COLO668 (cell line): Measurements from ENCODE around the gene PFDN1.

Source experiments
- DNase-seq: peaks from one replicate; lab custom pipeline; 2025; ENCODE audit not compliant: unreplicated experiment; lab: John Stamatoyannopoulos, UW

PFDN1 gene

DNA sequence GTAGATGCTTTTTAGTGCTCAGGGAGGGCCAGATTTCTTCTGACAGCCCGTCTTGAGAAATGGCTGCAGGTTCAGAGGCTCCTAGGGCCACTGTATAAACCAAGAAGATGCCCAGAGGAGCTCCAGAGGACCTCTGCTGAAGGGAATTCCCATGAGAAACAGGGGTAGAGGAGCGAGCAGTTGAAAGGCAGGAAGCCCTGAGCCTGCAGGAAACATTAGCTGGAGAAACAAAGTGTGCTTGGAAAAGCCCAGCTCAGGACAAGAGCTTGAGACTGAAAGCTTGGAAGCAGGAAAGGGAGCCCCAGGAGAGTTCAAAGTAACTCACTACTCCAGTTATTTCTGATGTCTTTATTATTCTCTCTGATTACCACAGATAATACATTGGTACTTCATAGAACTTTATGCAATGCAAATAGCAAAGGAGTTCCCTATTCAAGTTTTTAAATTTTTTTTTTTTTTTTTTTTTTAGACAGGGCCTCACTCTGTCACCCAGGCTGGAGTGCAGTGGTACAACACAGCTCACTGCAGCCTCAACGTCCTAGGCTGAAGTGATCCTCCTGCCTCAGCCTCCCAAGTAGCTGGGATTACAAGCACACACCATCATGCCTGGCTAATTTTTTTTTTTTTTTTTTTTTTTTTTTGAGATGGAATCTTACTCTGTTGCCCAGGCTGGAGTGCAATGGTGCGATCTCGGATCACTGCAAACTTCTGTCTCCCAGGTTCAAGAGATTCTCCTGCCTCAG, 27.0 kb upstream of the PFDN1 start:
- no peak for DNase-seq

GRCh38 chr5:140328036-140328764, 25.3 kb upstream of the PFDN1 start:
- no peak for DNase-seq

DNA sequence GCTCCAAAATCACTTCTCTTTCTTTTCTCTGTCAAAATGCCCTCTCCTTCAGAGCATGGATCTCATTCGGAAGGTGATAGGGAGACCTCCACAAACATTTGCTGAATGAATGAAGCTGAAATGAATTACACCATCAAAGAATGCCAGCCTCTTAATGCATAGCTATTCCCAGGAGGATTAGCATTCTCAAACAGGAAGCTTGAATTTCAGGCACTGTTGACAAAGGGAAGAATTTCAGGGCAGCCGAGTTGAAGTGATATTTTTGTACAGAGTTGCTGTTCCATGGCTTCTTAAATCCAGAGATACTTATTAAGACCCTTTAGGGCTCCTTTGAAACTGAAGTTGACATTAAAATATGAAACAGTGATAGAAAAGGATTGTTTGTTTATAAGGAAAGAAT, 24.7 kb upstream of the PFDN1 start:
- DNase-seq = no peak

DNA sequence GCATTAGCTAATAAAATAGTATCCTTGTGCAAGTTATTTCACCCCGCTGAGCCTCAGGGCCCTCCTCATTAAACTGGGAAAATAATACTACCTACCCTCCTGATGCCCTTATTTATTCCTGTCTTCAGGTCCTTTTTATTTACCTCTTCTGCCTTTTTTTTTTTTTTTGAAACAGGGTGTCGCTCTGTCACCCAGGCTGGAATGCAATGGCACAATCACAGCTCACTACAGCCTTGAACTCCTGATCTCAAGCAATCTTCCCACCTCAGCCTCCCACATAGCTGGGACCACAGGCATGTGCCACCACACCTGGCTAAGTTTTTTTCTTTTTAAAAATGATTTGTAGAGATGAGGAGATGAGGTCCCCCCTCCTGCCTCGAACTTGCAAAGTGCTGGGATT, 22.6 kb upstream of the PFDN1 start:
- no peak for DNase-seq

DNA sequence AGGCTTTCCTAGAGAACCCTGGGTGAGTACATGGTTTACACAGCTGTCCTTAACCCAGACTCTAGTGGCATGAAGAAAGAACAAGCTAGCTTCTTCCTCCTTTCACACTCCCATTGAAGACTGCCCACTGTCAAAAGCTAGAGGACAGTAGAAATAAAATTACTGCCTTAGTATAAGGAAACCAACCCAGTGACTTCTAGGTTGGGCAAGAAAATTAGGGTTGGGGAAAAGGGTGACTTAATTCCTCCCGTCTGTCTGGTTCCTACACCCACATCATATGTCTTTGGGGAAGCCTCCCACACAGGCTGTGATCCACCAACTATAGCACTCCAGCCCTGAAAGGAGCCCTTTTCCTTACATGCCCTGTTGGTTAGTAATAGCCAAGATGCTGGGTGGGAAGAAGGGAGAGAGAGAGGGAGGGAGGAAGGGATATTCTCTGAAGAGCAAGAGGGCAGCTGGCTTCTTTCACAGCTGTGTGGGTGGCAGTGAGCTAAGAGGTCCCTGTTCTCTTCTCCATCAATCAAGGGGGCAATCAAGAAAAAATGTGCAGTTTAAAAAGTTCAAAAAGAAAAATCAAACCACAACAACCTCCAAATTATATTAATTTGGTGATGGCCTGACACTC, 21.8 kb upstream of the PFDN1 start:
- no peak for DNase-seq

DNA sequence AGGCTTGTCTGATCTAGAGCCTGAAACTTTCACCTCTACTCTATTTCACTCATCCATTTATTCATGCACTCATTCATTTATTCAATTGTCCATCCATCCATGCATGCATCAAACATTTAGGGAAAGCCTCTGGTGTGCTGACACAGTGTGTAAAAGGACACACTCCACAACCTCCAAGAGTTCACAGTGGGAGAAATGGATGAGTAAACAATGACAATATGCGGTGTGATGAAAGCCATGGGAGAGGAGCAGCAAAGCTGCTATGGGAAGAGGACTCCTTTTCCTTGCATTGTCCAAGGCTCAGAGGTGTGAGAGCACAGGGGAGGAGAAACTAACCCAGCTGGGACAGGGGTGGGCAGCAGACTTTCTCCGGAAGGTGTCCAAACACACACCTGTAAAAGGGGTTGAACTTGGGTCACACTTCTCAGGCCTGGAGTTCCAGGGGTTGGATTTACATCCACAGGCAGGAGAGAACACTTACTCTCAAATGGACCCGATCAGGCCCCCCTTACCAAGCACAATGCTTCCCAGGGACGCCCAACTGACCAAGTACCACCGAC, 21.2 kb upstream of the PFDN1 start:
- DNase-seq = no peak

DNA sequence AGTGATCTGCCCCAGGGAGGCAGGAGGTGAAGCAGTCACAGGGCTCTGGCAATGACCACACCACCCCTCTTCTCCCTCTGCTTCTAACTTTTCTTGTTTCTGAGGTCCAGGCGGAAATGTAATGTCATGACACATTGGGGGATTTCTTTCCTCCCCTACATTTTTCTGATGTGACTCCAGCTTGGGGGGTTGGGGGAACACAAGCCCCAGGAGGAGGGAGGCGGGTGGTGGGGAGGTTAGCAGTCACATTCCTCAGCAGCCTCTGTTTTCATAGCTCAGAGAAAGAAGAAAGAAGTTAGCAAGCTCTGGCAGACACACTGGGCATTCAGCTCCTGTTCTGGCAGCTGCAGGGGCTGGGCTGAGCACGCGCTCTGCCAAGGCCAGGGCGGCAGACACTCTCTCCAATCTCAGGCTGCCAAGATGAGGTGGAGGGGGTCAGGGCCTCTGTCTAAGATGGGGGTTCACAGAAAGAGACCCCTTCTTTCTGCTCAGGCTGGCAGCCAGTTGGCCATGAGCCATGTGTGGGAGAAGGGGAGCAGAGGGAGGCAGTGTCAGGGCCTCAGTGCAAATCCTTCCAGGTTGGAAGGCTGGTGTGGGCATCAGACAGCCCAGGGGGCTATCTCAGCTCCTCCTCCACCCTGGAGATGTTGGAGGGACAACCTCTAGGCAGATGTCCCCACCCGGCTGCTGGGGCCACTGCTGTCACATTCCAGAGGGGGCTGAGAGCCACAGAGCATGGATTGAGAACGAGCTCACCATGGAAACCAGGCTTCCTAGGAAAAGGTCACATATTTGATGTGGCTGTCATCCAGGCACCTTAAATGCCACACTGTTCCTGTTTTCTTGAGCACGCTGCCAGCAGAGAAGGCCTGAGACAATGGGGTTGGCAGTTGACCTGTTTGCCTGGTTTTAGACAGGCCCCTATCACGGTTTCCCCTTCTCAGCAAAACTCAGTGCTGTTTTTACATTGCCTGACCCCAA, 20.1 kb upstream of the PFDN1 start:
- DNase-seq = no peak

DNA sequence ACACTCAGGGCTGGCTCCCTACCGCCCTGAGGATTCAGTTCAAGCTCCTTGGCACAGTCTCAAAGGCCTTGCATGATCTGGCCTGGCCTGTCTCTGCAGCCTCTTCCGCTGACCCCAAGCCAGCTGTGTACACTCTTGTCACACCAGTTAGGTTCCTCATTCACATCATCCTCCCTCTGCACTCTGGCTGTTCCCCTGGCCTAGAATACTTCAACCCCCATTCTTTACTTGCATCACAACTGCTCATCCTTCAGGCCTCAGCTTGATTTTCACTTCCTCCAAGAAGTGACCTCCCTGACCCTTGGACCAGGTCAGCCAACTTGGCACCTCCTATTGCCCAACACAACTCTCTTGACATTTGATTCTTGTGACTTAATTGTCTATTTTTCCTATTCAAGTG, 18.9 kb upstream of the PFDN1 start:
- no peak for DNase-seq

DNA sequence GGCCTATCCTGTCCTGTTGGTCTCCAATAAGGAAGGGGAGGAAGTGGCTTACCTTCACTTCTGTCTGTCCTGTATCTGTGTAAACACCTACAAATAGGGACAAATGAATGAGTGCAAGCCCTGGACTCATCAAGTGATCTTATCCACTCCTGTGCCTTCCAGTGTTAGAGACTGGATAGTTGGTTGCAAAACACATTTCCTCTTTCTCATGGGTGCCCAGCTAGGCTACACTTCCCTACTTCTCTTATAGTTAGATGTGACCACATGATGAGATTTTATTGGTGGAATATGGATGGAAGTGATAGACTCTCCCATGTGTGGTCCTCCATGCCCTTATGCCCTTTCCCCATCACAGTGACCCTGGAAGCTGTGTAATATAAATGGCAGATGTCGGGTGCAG, 16.9 kb upstream of the PFDN1 start:
- DNase-seq = no peak

DNA sequence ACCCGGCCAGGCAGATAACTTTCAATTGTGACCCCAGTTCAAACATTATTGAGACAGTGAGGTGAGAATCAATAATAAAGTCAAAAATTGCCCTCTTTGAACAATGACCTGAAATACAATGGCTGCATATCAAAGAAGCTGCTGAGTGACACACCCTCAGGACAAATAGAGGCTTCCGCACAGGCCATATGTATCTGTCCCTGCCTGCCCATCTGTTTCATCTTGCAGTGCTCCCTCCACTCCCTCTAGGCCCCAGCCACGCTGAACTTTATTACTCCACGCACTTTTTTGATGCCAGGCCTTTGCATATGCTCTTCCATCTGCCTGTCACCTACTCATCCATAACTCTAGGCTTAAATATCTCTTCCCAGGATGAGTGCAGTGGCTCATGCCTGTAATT, 15.9 kb upstream of the PFDN1 start:
- DNase-seq = no peak

DNA sequence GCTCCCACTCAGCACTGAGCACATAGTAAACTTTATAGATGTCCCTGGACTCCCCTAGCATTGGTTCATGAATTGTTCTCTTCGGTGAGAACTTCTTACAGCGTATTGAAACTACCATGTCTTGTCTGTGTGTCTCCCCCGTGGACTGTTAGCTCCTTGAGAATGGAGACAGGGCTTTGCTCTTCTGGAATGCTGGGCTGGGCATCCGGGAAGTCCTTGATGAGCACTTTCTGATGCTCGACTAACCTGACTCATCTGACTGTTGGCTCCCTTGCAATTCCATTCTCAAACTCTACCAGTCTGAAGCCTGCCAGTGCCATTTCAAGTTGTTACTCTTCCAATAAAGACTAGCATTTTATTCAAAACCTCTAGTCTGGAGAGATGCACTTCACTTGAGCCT, 15.0 kb upstream of the PFDN1 start:
- no peak for DNase-seq

DNA sequence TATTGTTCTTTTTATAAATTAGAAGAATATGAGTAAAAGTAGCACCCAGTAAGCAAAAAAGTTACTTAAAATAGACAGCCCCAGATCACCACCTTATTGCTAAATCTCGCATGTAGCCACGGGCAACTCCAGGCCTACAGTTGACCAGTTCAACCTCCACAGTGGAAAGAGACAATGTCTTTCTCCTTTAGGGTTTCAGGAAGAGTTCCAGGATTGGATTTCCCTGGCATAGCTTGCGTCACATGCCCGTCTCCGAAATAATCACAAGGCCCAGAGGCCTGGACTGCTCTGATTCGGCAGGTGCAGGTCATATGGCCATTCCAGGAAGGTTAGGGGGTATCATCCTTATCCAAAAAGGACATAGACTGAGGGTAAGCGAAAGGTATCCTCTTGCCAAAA, 9.9 kb upstream of the PFDN1 start:
- DNase-seq = no peak

DNA sequence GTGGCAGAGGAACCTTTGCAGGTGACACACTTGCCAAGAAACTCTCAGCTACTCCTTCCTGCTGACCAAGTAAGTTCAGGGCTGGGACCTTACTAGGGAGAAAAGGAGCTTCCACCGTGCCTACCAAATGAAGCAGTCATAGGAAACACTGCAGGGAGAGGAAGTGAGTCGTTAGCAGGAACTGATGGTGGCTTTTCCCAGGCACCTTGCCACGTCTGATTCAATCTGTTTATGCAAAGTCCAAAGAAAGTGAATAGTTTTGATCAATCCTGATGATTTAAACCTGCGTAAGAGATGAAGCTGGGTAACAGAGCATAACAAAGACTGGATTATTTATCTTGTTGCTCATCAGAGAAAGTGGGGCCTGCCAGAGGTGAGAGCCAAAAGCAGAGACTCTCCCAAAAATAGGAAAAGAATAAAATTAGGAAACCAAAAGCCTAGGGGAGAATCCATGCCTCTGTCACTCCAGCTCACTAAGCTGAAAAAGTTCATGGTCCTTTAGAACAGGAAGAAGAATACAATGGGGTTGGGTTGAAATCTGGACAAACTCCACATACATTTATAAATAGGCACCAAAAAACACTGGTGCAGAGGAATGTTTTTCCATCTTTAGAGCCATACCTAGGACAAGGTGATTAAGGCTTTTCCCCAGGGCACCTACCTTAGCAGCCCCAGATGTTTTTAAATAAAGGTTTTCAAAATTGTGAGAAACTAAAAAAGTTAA, 9.3 kb upstream of the PFDN1 start:
- DNase-seq = no peak

- no peak for DNase-seq
Observed at GRCh38 chr5:140311011-140311467, 8.1 kb upstream of the PFDN1 start.

GRCh38 chr5:140310434-140310833, 7.5 kb upstream of the PFDN1 start:
- DNase-seq = no peak

DNA sequence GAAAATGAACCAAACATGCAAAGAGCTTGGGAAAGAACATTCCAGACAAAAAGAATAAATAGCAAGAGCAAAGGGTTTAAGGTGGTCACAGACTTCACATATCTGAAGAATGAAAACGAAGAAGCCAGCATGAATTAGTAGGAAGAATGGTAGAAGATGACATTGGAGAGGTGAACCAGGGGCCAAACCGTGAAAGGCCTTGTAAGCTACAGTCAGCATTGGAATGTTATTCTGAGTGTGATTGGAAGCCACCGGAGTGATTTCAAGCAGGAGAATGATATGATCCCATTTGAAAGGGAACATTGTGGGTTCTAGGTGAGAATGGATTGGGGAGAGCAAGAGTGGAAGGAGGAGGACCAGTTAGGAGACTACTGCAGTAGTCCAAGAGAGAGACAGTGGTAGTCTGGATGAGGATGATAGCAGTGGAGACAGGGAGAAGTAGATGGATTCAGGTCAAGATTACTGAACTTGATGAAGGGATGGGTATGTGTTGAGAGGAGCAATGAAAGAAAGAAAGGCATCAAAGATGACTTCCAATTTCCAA, 6.9 kb upstream of the PFDN1 start:
- no peak for DNase-seq

DNA sequence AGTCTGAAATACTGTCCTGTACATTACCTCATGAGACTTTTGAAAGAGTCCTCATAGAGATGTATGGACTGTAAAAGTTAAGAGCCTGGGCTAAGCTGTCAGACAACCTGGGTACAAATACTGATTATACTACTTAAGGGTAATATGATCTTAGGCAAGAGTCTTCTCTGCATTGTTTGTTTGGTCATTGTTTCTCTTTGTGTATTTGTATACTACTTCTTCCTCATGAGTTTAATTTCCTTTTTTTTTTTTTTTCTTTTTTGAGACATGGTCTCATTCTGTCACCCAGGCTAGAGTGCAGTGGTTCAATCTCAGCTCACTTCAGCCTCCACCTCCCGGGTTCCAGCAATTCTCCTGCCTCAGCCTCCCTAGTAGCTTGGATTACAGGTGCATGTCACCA, 2.6 kb upstream of the PFDN1 start:
- DNase-seq = no peak

- DNase-seq = no peak
Observed at GRCh38 chr5:140303966-140304365, 1.1 kb upstream of the PFDN1 start.

GRCh38 chr5:140301136-140301535, 1.8 kb downstream of the PFDN1 start:
- DNase-seq = no peak

DNA sequence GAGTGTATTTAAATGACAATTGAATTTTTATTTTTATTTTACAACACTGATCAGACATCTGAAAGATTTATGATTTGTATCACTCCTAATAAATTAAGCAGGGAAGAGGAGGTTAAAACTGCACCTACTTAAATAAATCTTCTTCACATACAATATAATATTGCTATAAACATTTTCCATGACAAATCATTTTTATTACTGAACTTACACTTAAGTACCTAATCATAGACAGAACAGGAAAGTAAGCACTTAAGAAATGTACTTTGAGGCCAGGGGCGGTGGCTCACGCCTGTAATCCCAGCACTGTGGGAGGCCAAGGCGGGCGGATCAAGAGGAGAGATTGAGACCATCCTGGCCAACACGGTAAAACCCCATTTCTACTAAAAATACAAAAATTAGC, 3.8 kb downstream of the PFDN1 start:
- no peak for DNase-seq
